ENCODE results near the gene RHOV.

RHOV gene

DNA sequence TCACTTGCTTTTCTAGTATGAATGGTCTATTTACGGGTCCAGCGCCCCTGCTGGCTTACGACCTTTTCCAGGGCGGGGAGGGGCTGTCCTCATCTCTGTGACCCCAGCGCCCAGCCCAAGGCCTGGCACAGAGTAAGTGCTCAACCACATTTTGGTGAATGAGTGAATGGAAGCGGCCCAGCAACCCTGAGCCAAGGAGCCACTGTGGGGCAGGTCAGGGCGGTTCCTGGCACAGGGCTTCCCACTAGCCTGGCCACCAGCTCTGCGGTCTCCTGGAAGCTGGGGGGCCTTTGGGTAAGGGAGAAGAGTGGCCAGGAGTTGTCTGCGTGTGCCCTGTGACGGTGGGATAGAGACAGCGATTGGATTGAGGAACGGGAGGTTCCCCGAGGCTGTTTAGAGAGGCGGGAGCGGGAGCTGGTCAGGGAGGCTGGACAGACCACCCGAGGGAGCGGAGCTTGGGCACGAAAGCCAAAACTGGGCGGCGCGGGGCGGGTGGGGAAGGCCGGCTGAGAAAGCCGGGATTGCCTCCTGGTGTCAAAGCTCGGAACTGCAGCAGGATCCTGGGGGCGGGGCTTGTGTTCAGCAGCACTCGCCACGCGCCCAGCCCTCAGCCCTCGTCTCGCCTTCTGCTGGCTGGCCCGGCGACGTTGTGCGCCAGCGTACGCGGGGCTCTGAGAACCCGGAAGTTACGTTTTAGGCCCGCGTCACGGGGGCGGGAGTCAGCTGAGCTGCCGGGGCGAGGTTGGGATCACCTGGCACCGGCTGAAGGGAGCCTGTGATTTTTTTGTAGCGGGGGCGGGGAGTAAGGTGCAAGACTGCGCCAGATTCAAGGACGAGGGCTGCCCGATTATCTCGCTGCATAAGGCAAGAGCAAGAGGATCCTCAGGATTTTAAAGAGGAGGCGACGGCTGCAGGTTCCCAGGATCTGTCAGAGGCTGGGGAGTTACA is 20.0 kb upstream of the RHOV start, which contains the start of gene VPS18:
VPS18 (plus strand) TSS at position 718 of the 948 bp plus-strand sequence. CDS start 319 bp downstream, outside the sequence.
- peak within 1 kb of the TSS; percentile 97 for H3K4me3 Mint-ChIP-seq
- peak; percentile 99 for ATAC-seq
- peak; percentile 100 for DNase-seq
- peak within 1 kb of the TSS; percentile 93 for H3K27ac Mint-ChIP-seq
- H3K36me3 Mint-ChIP-seq (ENCODE audit: low read depth), result peaks cover 9% of the 10 kb centered on the region
- no peaks in the 10 kb centered on the region for H3K27me3 Mint-ChIP-seq
- peaks cover 32% of the 10 kb centered on the region for H3K4me1 Mint-ChIP-seq
- H3K9me3 Mint-ChIP-seq, result no peaks in the 10 kb centered on the region

DNA sequence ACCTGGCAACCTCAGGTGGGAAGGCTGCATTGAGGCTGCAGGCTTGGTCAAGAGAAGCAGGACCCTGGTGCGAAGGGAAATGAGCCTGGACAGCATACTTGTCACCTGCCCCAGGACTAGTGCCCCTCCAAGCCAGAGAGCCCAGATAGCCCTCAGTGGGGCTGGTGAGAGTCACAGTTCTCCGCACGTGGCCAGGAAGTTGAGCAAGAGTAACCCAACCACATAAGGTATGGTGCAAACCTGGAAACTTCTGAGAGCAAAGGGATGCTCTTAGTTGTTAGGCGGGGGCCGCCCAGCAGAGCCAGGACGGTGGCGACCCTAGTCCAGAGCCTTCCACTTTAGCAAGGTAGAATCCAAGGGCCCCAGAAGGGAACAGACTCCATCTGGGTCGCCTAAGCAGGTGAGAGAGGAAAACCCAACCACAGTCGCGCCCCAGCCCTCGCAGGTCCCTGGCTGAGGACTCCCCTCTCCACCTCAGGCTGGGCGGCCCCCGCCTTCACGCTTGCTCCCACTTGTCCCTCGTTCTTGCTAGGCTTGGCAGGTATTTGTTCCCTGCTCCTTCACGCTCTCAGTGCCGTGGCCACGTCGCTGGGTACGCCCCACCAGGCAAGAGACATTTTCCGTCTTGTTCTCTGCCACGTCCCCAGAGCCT is 19.1 kb upstream of the RHOV start:
- H3K4me3 Mint-ChIP-seq, result no peak overlapping the region
- DNase-seq (no peak), ATAC-seq (no peak)
- no peaks in the 10 kb centered on the region for H3K27me3 Mint-ChIP-seq
- H3K4me1 Mint-ChIP-seq, result peaks cover 32% of the 10 kb centered on the region
- peaks cover 5% of the 10 kb centered on the region for H3K36me3 Mint-ChIP-seq (ENCODE audit: low read depth)
- no peak overlapping the region for H3K27ac Mint-ChIP-seq
- H3K9me3 Mint-ChIP-seq, result no peaks in the 10 kb centered on the region

DNA sequence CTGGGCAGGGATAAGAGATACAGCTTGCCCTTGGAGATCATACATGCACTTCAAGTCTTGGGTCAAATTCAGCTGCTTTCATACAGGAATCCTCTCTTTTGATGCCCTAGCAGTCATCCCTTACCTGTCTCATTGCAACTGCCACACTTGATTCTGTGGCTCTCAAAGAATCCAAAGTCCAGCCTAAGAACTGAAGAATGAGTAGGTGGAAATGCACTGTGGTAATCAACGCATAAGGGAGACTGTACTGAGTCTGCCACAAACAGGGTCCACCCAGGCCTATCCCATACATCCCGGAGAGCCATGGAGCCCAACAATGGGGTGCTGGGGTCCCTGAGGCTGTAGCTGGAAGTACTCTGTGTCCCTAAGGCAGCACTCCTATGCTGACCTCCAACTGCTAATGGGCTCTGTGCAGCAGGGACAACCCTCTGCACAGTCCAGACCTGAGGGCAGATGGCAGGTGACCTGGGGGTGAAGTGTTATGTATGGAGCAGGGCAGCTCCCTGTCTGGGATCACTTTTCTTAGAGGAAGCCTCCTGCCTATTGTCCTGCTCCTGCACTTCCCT is 18.5 kb upstream of the RHOV start:
- Mint-ChIP-seq H3K4me3 (no peak overlapping the region), H3K27me3 (no peaks in the 10 kb centered on the region), H3K4me1 (peaks cover 30% of the 10 kb centered on the region), H3K36me3 (ENCODE audit: low read depth) (peaks cover 5% of the 10 kb centered on the region), H3K27ac (no peak overlapping the region), H3K9me3 (no peaks in the 10 kb centered on the region)
- DNase-seq (no peak), ATAC-seq (no peak)

DNA sequence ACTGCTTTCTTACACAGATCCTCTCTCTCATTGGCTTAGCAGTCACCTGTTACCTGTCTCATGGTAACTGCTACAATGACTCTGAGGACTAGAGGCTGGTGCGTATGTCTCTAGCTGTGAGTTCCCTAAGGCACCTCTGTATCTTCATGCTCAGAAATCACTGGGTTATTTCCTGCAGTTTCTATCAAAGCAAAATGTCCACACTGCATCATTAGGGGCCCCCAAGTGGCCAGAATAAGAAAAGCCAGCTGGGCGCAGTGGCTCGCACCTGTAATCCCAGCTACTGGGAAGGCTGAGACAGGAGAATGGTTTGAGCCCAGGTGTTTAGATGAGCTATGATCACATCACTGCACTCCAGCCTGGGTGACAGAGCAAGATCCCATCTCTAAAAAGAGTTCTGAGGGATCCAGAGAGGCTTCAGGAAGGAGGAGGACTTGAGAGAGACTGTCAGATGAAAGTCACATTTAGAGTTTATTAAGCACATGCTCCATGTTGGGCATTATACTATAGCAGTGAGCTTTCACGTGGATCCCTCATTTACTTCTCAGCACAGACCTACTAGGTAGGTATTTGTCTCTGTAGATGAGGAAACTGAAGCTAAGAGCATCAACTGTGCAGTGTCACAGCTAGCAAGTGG is 17.9 kb upstream of the RHOV start:
- Mint-ChIP-seq H3K27ac (no peak overlapping the region), H3K4me3 (no peak overlapping the region), H3K9me3 (no peaks in the 10 kb centered on the region), H3K4me1 (peaks cover 30% of the 10 kb centered on the region), H3K36me3 (ENCODE audit: low read depth) (peaks cover 5% of the 10 kb centered on the region), H3K27me3 (no peaks in the 10 kb centered on the region)
- no peak for DNase-seq
- ATAC-seq, result no peak

DNA sequence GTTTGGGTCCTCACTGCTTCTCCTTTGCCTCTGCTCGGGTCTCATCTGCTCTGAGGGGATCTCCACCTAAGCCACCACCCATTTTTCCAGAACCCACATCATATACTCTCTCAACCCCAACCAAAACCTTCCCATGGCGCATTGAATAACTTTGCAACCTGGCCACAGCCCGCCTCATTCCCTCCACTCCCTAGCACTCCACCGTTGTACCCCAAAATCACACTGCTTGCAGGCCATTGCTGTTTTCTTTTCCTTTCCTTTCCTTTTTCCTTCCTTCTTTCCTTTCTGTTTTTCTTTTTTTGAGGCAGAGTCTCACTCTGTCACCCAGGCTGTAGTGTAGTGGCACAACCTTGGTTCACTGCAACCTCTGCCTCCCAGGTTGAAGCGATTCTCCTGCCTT is 17.1 kb upstream of the RHOV start:
- peaks cover 1% of the 10 kb centered on the region for H3K27me3 Mint-ChIP-seq
- ATAC-seq (no peak), DNase-seq (no peak)
- no peak overlapping the region for H3K27ac Mint-ChIP-seq
- peaks cover 30% of the 10 kb centered on the region for H3K4me1 Mint-ChIP-seq
- peaks cover 4% of the 10 kb centered on the region for H3K36me3 Mint-ChIP-seq (ENCODE audit: low read depth)
- no peaks in the 10 kb centered on the region for H3K9me3 Mint-ChIP-seq
- H3K4me3 Mint-ChIP-seq, result no peak overlapping the region

DNA sequence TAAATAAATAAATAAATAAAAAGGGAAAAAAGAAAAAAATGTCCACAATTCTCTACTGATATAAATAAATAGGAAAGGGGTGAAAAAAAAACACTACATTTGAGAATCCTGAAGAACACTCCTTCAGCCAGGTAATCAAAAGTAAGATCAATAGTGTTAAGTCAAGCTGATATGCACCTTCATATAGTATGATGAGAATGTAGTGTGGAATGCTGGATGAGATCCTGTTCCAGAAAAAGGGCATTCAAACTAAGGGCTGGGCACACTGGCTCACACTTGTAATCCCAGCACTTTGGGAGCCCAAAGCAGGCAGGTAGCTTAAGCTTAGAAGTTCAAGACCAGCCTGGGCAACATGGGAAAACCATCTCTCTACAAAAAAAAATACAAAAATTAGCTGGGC is 15.1 kb upstream of the RHOV start:
- Mint-ChIP-seq H3K27ac (no peak overlapping the region), H3K4me1 (peaks cover 24% of the 10 kb centered on the region), H3K4me3 (no peak overlapping the region), H3K9me3 (no peaks in the 10 kb centered on the region), H3K36me3 (ENCODE audit: low read depth) (no peaks in the 10 kb centered on the region), H3K27me3 (peaks cover 1% of the 10 kb centered on the region)
- DNase-seq, result no peak
- no peak for ATAC-seq

DNA sequence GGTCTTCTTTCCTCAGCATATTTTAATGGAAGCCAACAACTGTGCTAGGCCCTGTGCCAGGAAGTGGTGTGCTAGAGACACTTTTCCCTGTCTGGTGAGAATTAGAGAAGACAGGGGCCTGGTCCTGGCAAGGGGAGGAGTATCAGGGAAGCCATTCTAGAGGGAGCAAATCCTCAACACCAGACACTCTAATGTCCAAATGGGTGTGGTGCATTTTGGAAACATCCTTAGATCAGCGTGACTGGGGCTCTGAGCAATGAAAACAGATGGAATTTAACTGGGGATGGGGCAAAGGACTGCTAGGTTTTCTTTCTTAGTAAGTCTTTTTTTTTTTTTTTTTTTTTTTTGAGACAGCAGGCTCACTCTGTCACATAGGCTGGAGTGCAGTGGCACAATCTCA is 12.6 kb upstream of the RHOV start:
- Mint-ChIP-seq H3K4me1 (peaks cover 15% of the 10 kb centered on the region), H3K27ac (no peak overlapping the region), H3K4me3 (no peak overlapping the region), H3K27me3 (peaks cover 1% of the 10 kb centered on the region), H3K36me3 (ENCODE audit: low read depth) (no peaks in the 10 kb centered on the region), H3K9me3 (no peaks in the 10 kb centered on the region)
- DNase-seq (no peak), ATAC-seq (no peak)

DNA sequence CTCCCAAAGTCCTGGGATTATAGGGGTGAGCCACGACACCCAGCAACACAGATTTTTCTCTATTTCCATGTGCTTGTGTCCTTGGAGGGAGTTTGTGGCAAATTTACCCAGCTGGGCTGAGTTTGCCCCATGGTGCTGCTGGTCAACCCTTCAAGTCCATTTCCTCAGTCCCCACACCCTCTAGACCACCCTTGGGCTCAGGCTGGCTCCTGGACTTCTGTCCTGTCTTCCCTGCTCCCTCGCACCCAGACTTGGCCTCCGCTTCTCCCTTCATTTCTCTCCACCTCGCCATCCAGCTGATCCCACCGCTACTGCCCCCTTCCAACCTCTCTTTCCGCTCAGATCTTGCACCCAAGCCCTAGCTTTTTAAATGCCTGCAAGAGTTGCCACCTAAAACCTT is 7.3 kb upstream of the RHOV start:
- no peak for ATAC-seq

DNA sequence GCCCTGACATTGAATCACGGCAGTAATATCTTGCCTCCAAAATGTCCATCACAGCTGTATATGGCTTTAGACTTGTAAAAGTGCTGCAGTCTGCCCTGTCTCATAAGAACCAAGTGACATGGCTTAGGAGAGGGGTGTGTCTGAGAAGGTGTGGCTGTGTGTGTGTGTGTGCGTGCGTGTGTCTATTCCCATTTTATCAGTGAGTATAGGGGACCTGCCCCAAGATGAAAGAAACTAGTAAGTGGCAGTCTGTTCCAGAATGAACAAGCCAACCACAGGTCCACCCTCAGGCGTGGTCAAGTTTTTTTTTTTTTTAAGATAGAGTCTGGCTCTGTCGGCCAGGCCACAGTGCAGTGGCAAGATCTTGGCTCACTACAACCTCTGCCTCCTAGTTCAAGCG is 5.6 kb upstream of the RHOV start:
- Mint-ChIP-seq H3K27me3 (peaks cover 14% of the 10 kb centered on the region), H3K36me3 (ENCODE audit: low read depth) (no peaks in the 10 kb centered on the region), H3K4me3 (no peak overlapping the region), H3K27ac (no peak overlapping the region), H3K9me3 (no peaks in the 10 kb centered on the region), H3K4me1 (peaks cover 16% of the 10 kb centered on the region)
- ATAC-seq (no peak), DNase-seq (no peak)

More for the DNA sequence above, 7.3 kb upstream of the RHOV start:
- H3K9me3 Mint-ChIP-seq, result no peaks in the 10 kb centered on the region
- peaks cover 7% of the 10 kb centered on the region for H3K27me3 Mint-ChIP-seq
- no peak for DNase-seq
- H3K4me3 Mint-ChIP-seq, result no peak overlapping the region
- no peaks in the 10 kb centered on the region for H3K36me3 Mint-ChIP-seq (ENCODE audit: low read depth)
- no peak overlapping the region for H3K27ac Mint-ChIP-seq
- peaks cover 20% of the 10 kb centered on the region for H3K4me1 Mint-ChIP-seq

DNA sequence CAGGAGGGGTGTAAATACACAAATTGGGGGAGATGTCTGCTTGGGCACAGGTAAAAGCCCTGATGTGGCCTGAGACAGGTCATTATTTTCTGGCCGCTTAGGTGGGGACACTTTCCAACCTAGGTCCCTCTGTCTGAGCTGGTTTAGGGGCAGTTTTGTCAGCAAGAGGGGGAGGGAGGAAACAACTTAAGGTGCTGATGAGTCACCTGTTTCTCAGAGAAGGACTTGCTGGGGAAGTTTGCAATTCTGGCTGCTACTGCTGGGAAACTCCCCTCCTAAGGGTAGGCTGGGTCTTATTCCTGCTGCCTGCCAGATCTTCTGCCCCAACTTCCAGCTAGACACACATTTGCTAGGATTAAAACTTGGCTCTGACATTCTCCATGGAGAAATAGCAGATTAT is 4.8 kb upstream of the RHOV start:
- Mint-ChIP-seq H3K4me3 (no peak overlapping the region), H3K27me3 (peaks cover 19% of the 10 kb centered on the region), H3K4me1 (peaks cover 12% of the 10 kb centered on the region), H3K9me3 (no peaks in the 10 kb centered on the region), H3K27ac (no peak overlapping the region), H3K36me3 (ENCODE audit: low read depth) (no peaks in the 10 kb centered on the region)
- DNase-seq (no peak), ATAC-seq (peak; percentile 91)

DNA sequence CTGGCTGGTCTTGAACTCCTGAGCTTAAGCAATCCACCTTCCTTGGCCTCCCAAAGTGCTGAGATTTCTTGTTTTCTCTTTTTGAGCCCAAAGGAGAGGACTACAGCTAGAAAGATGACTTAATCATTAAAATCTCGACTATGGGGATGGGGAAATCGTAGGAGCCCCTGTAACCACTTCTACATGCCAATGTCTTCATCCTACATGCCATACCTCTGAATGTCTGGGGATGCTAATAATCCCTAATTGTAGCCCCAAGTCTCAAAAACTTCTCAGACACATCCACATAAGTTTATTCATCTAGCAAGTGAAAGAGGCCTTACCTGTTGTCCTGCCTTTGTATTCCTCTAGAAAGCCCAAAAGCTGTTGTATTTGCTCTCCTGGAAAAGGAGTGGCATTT is 3.7 kb upstream of the RHOV start:
- Mint-ChIP-seq H3K27me3 (peaks cover 19% of the 10 kb centered on the region), H3K4me3 (no peak overlapping the region), H3K9me3 (no peaks in the 10 kb centered on the region), H3K36me3 (ENCODE audit: low read depth) (no peaks in the 10 kb centered on the region), H3K4me1 (peaks cover 14% of the 10 kb centered on the region), H3K27ac (no peak overlapping the region)
- no peak for DNase-seq
- no peak for ATAC-seq

DNA sequence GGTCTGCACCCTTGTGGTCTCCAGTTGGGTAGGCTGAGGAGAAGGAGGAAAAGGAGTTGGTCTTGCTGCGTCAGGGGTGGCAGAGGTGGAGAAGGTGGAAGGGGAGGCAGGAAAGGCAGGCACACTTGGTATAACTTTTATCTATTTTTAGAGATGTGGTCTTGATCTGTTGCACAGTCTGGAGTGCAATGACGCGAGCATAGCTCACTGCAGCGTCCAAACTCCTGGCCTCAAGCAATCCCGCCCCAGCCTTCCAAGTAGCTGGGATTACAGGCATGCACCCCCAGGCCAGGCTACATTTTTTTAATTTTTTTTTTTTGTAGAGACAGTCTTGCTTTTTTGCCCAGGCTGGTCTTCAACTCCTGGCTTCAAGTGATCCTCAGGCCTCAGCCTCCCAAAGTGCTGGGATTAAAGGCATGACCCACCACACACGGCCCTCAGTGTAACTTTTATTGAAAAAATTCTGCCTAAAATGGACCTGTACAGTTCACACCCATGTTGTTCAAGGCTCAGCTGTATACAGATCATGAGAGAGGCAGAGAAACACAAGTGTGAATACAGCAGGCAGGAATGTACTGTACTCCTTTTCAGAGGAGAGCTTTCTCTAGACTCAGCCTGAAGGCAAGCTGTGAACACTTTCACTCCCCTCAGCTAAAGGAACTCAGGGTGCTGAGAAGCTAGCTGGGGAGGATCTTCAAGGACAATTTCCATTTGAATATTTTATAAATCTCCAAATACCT is 2.1 kb upstream of the RHOV start:
- Mint-ChIP-seq H3K9me3 (no peaks in the 10 kb centered on the region), H3K27me3 (peaks cover 22% of the 10 kb centered on the region), H3K27ac (no peak overlapping the region), H3K36me3 (ENCODE audit: low read depth) (no peaks in the 10 kb centered on the region), H3K4me1 (peaks cover 26% of the 10 kb centered on the region), H3K4me3 (no peak overlapping the region)
- ATAC-seq (no peak), DNase-seq (no peak)

DNA sequence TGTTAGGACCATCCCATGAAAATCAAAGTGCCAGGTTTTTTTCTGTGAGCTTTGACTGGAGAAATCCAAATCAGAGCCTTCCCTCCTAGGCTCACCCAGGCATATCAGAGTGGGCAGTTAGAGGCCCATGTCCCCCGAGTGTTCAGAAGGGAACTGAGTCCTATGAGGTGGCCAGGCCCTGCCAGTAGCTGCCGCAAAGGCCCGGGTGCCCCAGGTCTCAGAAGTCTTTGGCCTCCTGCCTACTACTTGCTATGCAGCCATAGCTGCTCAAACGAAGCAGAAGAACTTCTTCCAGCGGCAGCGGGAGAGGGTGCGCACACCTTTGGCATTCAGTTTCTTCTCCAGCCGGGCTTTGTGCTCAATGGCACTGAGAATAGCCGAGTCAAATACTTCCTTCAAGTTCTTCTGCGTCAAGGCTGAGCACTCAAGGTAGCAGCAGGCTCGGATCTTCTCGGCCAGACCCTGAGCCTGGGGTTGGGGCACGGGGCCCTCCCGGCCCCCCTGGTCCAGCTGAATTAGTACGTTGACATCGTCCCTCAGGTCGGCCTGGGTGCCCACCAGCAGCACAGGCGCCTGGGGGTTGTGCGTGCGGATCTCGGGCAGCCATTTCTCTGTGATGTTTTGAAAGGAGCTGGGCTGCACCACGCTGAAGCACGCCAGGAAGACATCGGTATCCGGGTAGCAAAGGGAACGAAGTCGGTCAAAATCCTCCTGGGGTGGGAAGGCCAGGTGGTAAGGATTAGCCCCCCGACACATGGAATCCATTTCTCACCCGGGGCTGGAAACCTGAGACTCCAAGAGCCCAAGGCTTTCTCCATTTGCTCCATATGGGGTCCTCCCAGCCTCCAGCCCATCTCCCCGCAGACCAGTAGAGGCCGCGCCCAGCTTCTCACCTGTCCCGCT is 992 bp downstream of the RHOV start:
- ATAC-seq (no peak), DNase-seq (no peak)
- no peaks in the 10 kb centered on the region for H3K9me3 Mint-ChIP-seq
- H3K4me3 Mint-ChIP-seq, result peak overlapping the region; percentile 71
- peaks cover 22% of the 10 kb centered on the region for H3K4me1 Mint-ChIP-seq
- no peak overlapping the region for H3K27ac Mint-ChIP-seq
- peaks cover 22% of the 10 kb centered on the region for H3K27me3 Mint-ChIP-seq
- H3K36me3 Mint-ChIP-seq (ENCODE audit: low read depth), result no peaks in the 10 kb centered on the region
